Keratinocyte (primary cell): ENCODE results near the gene RUNX1.

Source experiments
- EZH2 ChIP-seq: IDR thresholded peaks from one replicate; pipeline ENCODE4 v1.6.1; 2012; ENCODE audit warnings: inconsistent platforms, mild to moderate bottlenecking, low read length, moderate library complexity
- TF ChIP-seq, protein P1 (sequence below), 3 experiments: IDR thresholded peaks in 1 of 3; conservative IDR thresholded peaks in 1 of 3; optimal IDR thresholded peaks in 1 of 3; 2 replicates in 2 of 3; 3 replicates in 1 of 3; pipeline versions ENCODE3 to v1.5.1; 2011; ENCODE audit warnings: low read length in 3 of 3, mild to moderate bottlenecking in 3 of 3, moderate library complexity in 2 of 3, control low read depth in 1 of 3, inconsistent platforms in 1 of 3; ENCODE audit not compliant: insufficient read depth in 2 of 3; ENCODE audit errors: extremely low read depth in 1 of 3

DNA sequence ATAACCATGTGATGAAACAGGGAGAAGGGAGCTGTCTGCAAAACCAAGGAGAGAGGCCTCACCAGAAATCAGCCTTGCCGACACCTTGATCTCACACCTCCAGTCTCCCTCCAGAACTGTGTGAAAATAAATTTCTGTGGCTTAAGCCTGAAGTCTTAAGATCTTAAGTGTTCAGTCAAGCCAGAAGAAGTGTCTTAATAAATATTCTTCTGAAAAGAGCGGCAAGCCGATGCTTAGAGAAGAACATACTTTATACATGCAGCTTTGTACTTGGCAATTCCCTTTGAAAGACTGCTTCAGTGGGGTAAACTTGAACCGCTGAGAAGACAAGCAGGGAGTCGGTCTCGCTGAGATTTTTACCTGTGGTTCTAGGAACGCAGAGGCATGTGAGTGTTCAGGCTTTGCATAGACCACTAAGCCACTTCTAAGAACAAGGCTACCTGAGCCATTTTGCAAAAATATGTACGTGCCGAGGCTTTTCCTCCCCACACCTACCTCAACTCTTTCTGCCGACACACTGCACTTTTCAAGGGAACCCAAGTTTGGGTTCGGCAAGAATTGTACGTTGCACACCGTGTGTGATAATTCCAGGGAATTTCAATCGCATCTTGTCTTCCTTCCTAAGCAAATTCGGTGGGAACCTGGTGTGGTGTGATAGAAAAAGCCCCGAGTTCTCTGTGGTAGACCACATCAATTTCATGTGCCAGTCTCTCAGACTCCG, 3.4 kb downstream of the RUNX1 start:
- TF ChIP-seq, protein P1, sequence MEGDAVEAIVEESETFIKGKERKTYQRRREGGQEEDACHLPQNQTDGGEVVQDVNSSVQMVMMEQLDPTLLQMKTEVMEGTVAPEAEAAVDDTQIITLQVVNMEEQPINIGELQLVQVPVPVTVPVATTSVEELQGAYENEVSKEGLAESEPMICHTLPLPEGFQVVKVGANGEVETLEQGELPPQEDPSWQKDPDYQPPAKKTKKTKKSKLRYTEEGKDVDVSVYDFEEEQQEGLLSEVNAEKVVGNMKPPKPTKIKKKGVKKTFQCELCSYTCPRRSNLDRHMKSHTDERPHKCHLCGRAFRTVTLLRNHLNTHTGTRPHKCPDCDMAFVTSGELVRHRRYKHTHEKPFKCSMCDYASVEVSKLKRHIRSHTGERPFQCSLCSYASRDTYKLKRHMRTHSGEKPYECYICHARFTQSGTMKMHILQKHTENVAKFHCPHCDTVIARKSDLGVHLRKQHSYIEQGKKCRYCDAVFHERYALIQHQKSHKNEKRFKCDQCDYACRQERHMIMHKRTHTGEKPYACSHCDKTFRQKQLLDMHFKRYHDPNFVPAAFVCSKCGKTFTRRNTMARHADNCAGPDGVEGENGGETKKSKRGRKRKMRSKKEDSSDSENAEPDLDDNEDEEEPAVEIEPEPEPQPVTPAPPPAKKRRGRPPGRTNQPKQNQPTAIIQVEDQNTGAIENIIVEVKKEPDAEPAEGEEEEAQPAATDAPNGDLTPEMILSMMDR (optimal IDR thresholded peaks at IDR 0.05 in 1 of 3, IDR thresholded peaks at IDR 0.05 in 1 of 3, conservative IDR thresholded peaks at IDR 0.05 in 1 of 3; ENCODE audit: extremely low read depth in 1 of 3, insufficient read depth in 2 of 3, low read length in 3 of 3): no peak
- TF ChIP-seq EZH2: no peak
